D341Med (cell line): ENCODE results near the gene PRKG2.
"Not testable (repeated sequence)": the region's sequence is repeated elsewhere in the genome, so short reads cannot be mapped to it uniquely, and the experiment has no call there.

Source experiments
- DNase-seq: peaks from one replicate; pipeline ENCODE4 v3.0.0; 2012; ENCODE audit warnings: low spot score

The PRKG2 gene

GRCh38 chr4:81162752-81163458 is 52.1 kb downstream of the PRKG2 start:
- DNase-seq, result no peak

GRCh38 chr4:81153714-81154323 is 61.2 kb downstream of the PRKG2 start:
- DNase-seq, result not testable (repeated sequence)

- DNase-seq, result no peak
Measured at GRCh38 chr4:81152839-81153713, 61.9 kb downstream of the PRKG2 start.

GRCh38 chr4:81149976-81150375 is 65.0 kb downstream of the PRKG2 start:
- no peak for DNase-seq

- no peak for DNase-seq
Measured at GRCh38 chr4:81148576-81148975, 66.4 kb downstream of the PRKG2 start.

GRCh38 chr4:81146466-81146865 is 68.6 kb downstream of the PRKG2 start:
- DNase-seq, result no peak

GRCh38 chr4:81143183-81143582 is 71.8 kb downstream of the PRKG2 start:
- no peak for DNase-seq

- DNase-seq, result no peak
Measured at GRCh38 chr4:81142744-81143143, 72.3 kb downstream of the PRKG2 start.

- no peak for DNase-seq
Measured at GRCh38 chr4:81137894-81138293, 77.1 kb downstream of the PRKG2 start.

- no peak for DNase-seq
Measured at GRCh38 chr4:81137446-81137845, 77.6 kb downstream of the PRKG2 start.

GRCh38 chr4:81136161-81136905 is 78.7 kb downstream of the PRKG2 start:
- DNase-seq, result no peak

- no peak for DNase-seq
Measured at GRCh38 chr4:81135501-81135900, 79.5 kb downstream of the PRKG2 start.

- DNase-seq, result no peak
Measured at GRCh38 chr4:81131563-81131962, 83.5 kb downstream of the PRKG2 start.

- no peak for DNase-seq
Measured at GRCh38 chr4:81131066-81131465, 84.0 kb downstream of the PRKG2 start.

- no peak for DNase-seq
Measured at GRCh38 chr4:81130569-81130968, 84.5 kb downstream of the PRKG2 start.

GRCh38 chr4:81120055-81120454 is 95.0 kb downstream of the PRKG2 start:
- DNase-seq, result no peak

GRCh38 chr4:81118086-81118485 is 96.9 kb downstream of the PRKG2 start:
- DNase-seq, result no peak

GRCh38 chr4:81116566-81116965 is 98.5 kb downstream of the PRKG2 start:
- no peak for DNase-seq

GRCh38 chr4:81113024-81113423 is 102.0 kb downstream of the PRKG2 start:
- DNase-seq, result no peak

- no peak for DNase-seq
Measured at GRCh38 chr4:81109356-81109755, 105.7 kb downstream of the PRKG2 start.

- no peak for DNase-seq
Measured at GRCh38 chr4:81106150-81106549, 108.9 kb downstream of the PRKG2 start.

GRCh38 chr4:81102107-81102506 is 112.9 kb downstream of the PRKG2 start:
- DNase-seq, result no peak
